ENCODE data around the gene ZNF143.
"Not testable (repeated sequence)": the region's sequence is repeated elsewhere in the genome, so short reads cannot be mapped to it uniquely, and the experiment has no call there.

Gene ZNF143

GRCh38 chr11:9448576-9449352 is 12.0 kb upstream of the ZNF143 start:
- DNase-seq (ENCODE audit: low spot score): no peak
- Histone ChIP-seq H2BK12ac (ENCODE audit: low read length) (no peak overlapping the region), H4K91ac (ENCODE audit: low read depth, low read length, poor library complexity) (no peak overlapping the region), H3K27ac (replicated peaks; ENCODE audit: low read length) (no peak overlapping the region), H3K18ac (ENCODE audit: low read length) (no peak overlapping the region), H3K4ac (ENCODE audit: low read length) (no peak overlapping the region), H3K23ac (ENCODE audit: low read depth, low read length, poor library complexity) (no peak overlapping the region), H2AFZ (ENCODE audit: low read length) (no peak overlapping the region), H2BK120ac (ENCODE audit: low read depth, low read length) (no peak overlapping the region), H3K4me2 (ENCODE audit: insufficient read depth, low read length, poor library complexity, severe bottlenecking) (no peak overlapping the region), H2AK5ac (ENCODE audit: low read depth, low read length) (no peak overlapping the region), H3K4me3 (ENCODE audit: low read length in 2 of 2) (no peak overlapping the region), H2BK5ac (ENCODE audit: low read length) (no peak overlapping the region), H3K4me1 (ENCODE audit: control insufficient read depth in 2 of 2, insufficient read depth in 1 of 2, low read depth in 1 of 2, low read length in 2 of 2) (no peaks in the 10 kb centered on the region), H2BK15ac (ENCODE audit: low read length) (no peak overlapping the region), H3K36me3 (replicated peaks in 1 of 2; ENCODE audit: control insufficient read depth in 2 of 2, insufficient read depth in 2 of 2, low read length in 2 of 2) (peaks cover 3 to 61% of the 10 kb centered on the region in 2 donors), H3K9me3 (replicated peaks in 1 of 2; ENCODE audit: control insufficient read depth in 2 of 2, insufficient read depth in 1 of 2, low read depth in 1 of 2, low read length in 2 of 2) (peaks cover 0 to 11% of the 10 kb centered on the region in 2 donors), H3K27me3 (ENCODE audit: control insufficient read depth in 3 of 3, insufficient read depth in 3 of 3, low read depth in 1 of 3, low read length in 3 of 3) (no peaks in the 10 kb centered on the region), H3K9ac (ENCODE audit: low read depth, low read length, poor library complexity) (no peak overlapping the region), H3K79me1 (ENCODE audit: low read depth, low read length) (no peaks in the 10 kb centered on the region), H4K8ac (ENCODE audit: low read depth, low read length) (no peak overlapping the region), H3K14ac (ENCODE audit: low read length) (no peak overlapping the region)
- WGBS, 2 donors (ENCODE audit: extremely low coverage in 2 of 2, insufficient read length in 2 of 2, insufficient replicate concordance in 1 of 2): no CpG with 5 or more reads among the region's 9 CpGs

- WGBS, 2 donors (ENCODE audit: extremely low coverage in 2 of 2, insufficient read length in 2 of 2, insufficient replicate concordance in 1 of 2): no CpG with 5 or more reads among the region's 7 CpGs
- not testable (repeated sequence) for H3K4me3 ChIP-seq (ENCODE audit: low read length in 2 of 2); H3K4me1 ChIP-seq (ENCODE audit: control insufficient read depth in 2 of 2, insufficient read depth in 1 of 2, low read depth in 1 of 2, low read length in 2 of 2)
Measured at GRCh38 chr11:9452023-9452422, 8.8 kb upstream of the ZNF143 start.

GRCh38 chr11:9455722-9456121 is 5.1 kb upstream of the ZNF143 start:
- no peak overlapping the region for H3K14ac ChIP-seq (ENCODE audit: low read length)
- H2BK12ac ChIP-seq (ENCODE audit: low read length): no peak overlapping the region
- no peak overlapping the region for H2BK120ac ChIP-seq (ENCODE audit: low read depth, low read length)
- H2AK5ac ChIP-seq (ENCODE audit: low read depth, low read length): no peak overlapping the region
- no CpG with 5 or more reads among the region's 5 CpGs for WGBS, 2 donors (ENCODE audit: extremely low coverage in 2 of 2, insufficient read length in 2 of 2, insufficient replicate concordance in 1 of 2)
- DNase-seq (ENCODE audit: low spot score): no peak
- H3K79me1 ChIP-seq (ENCODE audit: low read depth, low read length): no peaks in the 10 kb centered on the region
- no peaks in the 10 kb centered on the region for H3K27me3 ChIP-seq (ENCODE audit: control insufficient read depth in 3 of 3, insufficient read depth in 3 of 3, low read depth in 1 of 3, low read length in 3 of 3)
- no peak overlapping the region for H4K91ac ChIP-seq (ENCODE audit: low read depth, low read length, poor library complexity)
- H3K18ac ChIP-seq (ENCODE audit: low read length): no peak overlapping the region
- no peak overlapping the region for H2AFZ ChIP-seq (ENCODE audit: low read length)
- H3K4me2 ChIP-seq (ENCODE audit: insufficient read depth, low read length, poor library complexity, severe bottlenecking): no peak overlapping the region
- H4K8ac ChIP-seq (ENCODE audit: low read depth, low read length): no peak overlapping the region
- H3K36me3 ChIP-seq (replicated peaks in 1 of 2; ENCODE audit: control insufficient read depth in 2 of 2, insufficient read depth in 2 of 2, low read length in 2 of 2): no peaks in the 10 kb centered on the region
- H2BK15ac ChIP-seq (ENCODE audit: low read length): no peak overlapping the region
- no peak overlapping the region for H2BK5ac ChIP-seq (ENCODE audit: low read length)
- H3K4ac ChIP-seq (ENCODE audit: low read length): no peak overlapping the region
- no peak overlapping the region for H3K27ac ChIP-seq (replicated peaks; ENCODE audit: low read length)
- peaks cover 0 to 11% of the 10 kb centered on the region in 2 donors for H3K9me3 ChIP-seq (replicated peaks in 1 of 2; ENCODE audit: control insufficient read depth in 2 of 2, insufficient read depth in 1 of 2, low read depth in 1 of 2, low read length in 2 of 2)
- no peak overlapping the region for H3K4me3 ChIP-seq (ENCODE audit: low read length in 2 of 2)
- H3K23ac ChIP-seq (ENCODE audit: low read depth, low read length, poor library complexity): no peak overlapping the region
- no peak overlapping the region for H3K9ac ChIP-seq (ENCODE audit: low read depth, low read length, poor library complexity)
- H3K4me1 ChIP-seq (ENCODE audit: control insufficient read depth in 2 of 2, insufficient read depth in 1 of 2, low read depth in 1 of 2, low read length in 2 of 2): no peaks in the 10 kb centered on the region

More at GRCh38 chr11:9452023-9452422, 8.8 kb upstream of the ZNF143 start:
- H3K9ac ChIP-seq (ENCODE audit: low read depth, low read length, poor library complexity); H3K27me3 ChIP-seq (ENCODE audit: control insufficient read depth in 3 of 3, insufficient read depth in 3 of 3, low read depth in 1 of 3, low read length in 3 of 3); H2BK120ac ChIP-seq (ENCODE audit: low read depth, low read length); H3K18ac ChIP-seq (ENCODE audit: low read length); H3K14ac ChIP-seq (ENCODE audit: low read length); H4K8ac ChIP-seq (ENCODE audit: low read depth, low read length); DNase-seq (ENCODE audit: low spot score); H3K27ac ChIP-seq (replicated peaks; ENCODE audit: low read length); H3K79me1 ChIP-seq (ENCODE audit: low read depth, low read length); H2BK12ac ChIP-seq (ENCODE audit: low read length); H2BK15ac ChIP-seq (ENCODE audit: low read length); H2BK5ac ChIP-seq (ENCODE audit: low read length); H2AFZ ChIP-seq (ENCODE audit: low read length); H4K91ac ChIP-seq (ENCODE audit: low read depth, low read length, poor library complexity); H3K4me2 ChIP-seq (ENCODE audit: insufficient read depth, low read length, poor library complexity, severe bottlenecking); H3K23ac ChIP-seq (ENCODE audit: low read depth, low read length, poor library complexity); H3K4ac ChIP-seq (ENCODE audit: low read length); H2AK5ac ChIP-seq (ENCODE audit: low read depth, low read length): not testable (repeated sequence)
- H3K9me3 ChIP-seq (replicated peaks in 1 of 2; ENCODE audit: control insufficient read depth in 2 of 2, insufficient read depth in 1 of 2, low read depth in 1 of 2, low read length in 2 of 2): peaks cover 0 to 11% of the 10 kb centered on the region in 2 donors
- peaks cover 0 to 28% of the 10 kb centered on the region in 2 donors for H3K36me3 ChIP-seq (replicated peaks in 1 of 2; ENCODE audit: control insufficient read depth in 2 of 2, insufficient read depth in 2 of 2, low read length in 2 of 2)

- Histone ChIP-seq H3K36me3 (replicated peaks in 1 of 2; ENCODE audit: control insufficient read depth in 2 of 2, insufficient read depth in 2 of 2, low read length in 2 of 2) (no peaks in the 10 kb centered on the region), H3K18ac (ENCODE audit: low read length) (peak overlapping the region; percentile 96), H3K79me1 (ENCODE audit: low read depth, low read length) (peaks cover 2% of the 10 kb centered on the region), H4K91ac (ENCODE audit: low read depth, low read length, poor library complexity) (peak overlapping the region; percentile 95), H3K9me3 (replicated peaks in 1 of 2; ENCODE audit: control insufficient read depth in 2 of 2, insufficient read depth in 1 of 2, low read depth in 1 of 2, low read length in 2 of 2) (no peaks in the 10 kb centered on the region), H4K8ac (ENCODE audit: low read depth, low read length) (no peak overlapping the region), H3K4me3 (ENCODE audit: low read length in 2 of 2) (peak overlapping the region; percentile 64 to 96), H3K9ac (ENCODE audit: low read depth, low read length, poor library complexity) (peak overlapping the region; percentile 94), H3K4ac (ENCODE audit: low read length) (no peak overlapping the region), H2AK5ac (ENCODE audit: low read depth, low read length) (peak overlapping the region; percentile 84), H2AFZ (ENCODE audit: low read length) (peak overlapping the region; percentile 71), H3K14ac (ENCODE audit: low read length) (peak overlapping the region; percentile 48), H3K27me3 (ENCODE audit: control insufficient read depth in 3 of 3, insufficient read depth in 3 of 3, low read depth in 1 of 3, low read length in 3 of 3) (no peaks in the 10 kb centered on the region), H3K27ac (replicated peaks; ENCODE audit: low read length) (peak overlapping the region; percentile 100), H2BK120ac (ENCODE audit: low read depth, low read length) (peak overlapping the region; percentile 57), H2BK5ac (ENCODE audit: low read length) (peak overlapping the region; percentile 93), H2BK15ac (ENCODE audit: low read length) (no peak overlapping the region), H3K4me2 (ENCODE audit: insufficient read depth, low read length, poor library complexity, severe bottlenecking) (peak overlapping the region; percentile 61), H2BK12ac (ENCODE audit: low read length) (no peak overlapping the region), H3K23ac (ENCODE audit: low read depth, low read length, poor library complexity) (peak overlapping the region; percentile 70), H3K4me1 (ENCODE audit: control insufficient read depth in 2 of 2, insufficient read depth in 1 of 2, low read depth in 1 of 2, low read length in 2 of 2) (no peaks in the 10 kb centered on the region)
- WGBS, 2 donors (ENCODE audit: extremely low coverage in 2 of 2, insufficient read length in 2 of 2, insufficient replicate concordance in 1 of 2): no CpG with 5 or more reads among the region's 23 CpGs
- DNase-seq (ENCODE audit: low spot score): peak; percentile 17
Measured at GRCh38 chr11:9459667-9460321, 1.0 kb upstream of the ZNF143 start.
